Left renal pelvis (tissue), 4 donors: ENCODE measurements around the gene TBX21. TPM values are rescaled to one million over a fixed set of nuclear protein-coding genes. Genes with fewer than 3 reads are reported as not detected.
"Not testable (repeated sequence)": the region's sequence is repeated elsewhere in the genome, so short reads cannot be mapped to it uniquely, and the experiment has no call there.

Experiments
- DNase-seq, 4 donors: peaks; one replicate each; pipeline ENCODE4 v3.0.0-alpha.2; 2013; ENCODE audit warnings: low read depth in 4 of 4, low spot score in 3 of 4
- polyA plus RNA-seq, 4 donors: library from polyadenylated mRNA; unstranded; fragments of 120-200 nt; gene quantifications; one replicate each; pipeline ENCODE4 v1.2.1, GENCODE V29; 2013; ENCODE audit not compliant: insufficient read length in 4 of 4

The TBX21 gene
- polyA plus RNA-seq, 4 donors = 0.07 to 0.26 (median 0.15) TPM

DNA sequence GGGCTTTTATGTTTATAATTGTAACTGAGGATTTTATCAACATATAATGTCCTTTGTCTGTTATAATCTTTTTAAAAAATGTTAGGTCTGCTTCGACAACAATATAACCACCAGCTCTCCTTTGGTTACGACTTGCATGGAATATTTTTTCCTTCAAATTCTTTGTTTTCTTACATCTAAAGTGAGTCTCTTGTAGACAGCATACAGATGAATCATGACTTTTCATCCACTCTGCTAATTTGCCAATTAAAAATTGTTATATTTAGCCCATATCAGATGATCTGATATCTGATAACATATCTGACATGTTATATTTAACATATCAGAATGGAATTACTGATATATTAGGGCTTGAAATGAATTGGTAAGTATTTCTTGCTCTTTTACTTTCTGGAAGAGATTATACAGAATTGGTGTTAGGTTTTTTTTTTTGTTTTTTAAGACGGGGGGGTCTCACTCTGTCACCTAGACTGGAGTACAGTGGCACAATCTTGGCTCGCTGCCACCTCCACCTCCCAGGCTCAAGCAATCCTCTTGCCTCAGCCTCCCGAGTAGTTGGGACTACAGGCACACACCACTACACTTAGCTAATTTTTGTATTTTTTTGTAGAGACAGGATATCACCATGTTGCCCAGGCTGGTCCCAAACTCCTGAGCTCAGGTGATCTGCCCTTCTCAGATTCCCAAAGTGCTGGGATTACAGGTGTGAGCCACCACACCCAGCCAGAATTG, 27.5 kb downstream of the TBX21 start:
- DNase-seq = no peak

DNA sequence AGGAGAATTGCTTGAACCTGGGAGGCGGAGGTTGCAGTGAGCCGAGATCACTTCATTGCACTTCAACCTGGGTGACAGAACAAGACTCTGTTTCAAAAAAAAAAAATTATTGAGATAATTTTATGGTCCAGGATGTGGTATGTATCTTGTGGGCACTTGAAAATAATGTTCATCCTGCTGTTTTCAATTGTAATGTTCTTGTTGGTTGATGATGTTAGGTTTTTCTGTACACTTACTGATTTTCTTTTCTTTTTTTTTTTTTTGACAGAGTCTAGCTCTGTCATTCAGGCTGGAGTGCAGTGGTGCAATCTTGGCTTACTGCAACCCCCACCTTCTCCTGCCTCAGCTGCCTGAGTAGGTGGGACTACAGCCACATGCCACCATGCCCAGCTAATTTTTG, 29.7 kb downstream of the TBX21 start:
- no peak for DNase-seq

DNA sequence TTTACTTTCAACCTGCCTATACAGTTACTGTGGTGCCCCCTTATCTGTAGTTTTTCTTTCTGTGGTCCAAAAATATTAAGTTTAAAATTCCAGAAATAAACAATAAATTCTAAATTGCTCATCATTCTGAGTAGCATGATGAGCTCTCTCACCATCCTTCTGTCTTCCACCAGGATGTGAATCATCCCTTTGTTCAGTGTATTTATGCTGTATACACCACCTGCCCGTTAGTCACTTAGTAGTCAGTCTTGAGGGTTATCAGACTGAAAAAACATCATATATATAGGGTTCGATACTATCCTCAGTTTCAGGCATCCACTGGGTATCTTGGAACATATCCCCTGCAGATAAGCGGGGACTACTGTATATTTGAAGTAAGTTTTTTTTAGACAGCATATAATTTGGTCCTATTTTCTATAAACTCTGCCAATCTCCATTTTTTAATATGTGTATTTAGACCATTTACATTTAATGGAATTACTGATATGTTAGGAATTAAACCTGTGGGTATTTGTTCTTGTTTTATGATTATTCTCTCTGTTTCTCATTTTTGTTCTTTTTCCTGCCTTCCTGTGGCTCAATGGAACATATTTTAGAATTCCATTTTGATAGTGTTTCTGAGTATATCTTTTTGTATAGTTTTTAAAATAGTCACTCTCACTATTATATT, 31.0 kb downstream of the TBX21 start:
- no peak for DNase-seq

DNA sequence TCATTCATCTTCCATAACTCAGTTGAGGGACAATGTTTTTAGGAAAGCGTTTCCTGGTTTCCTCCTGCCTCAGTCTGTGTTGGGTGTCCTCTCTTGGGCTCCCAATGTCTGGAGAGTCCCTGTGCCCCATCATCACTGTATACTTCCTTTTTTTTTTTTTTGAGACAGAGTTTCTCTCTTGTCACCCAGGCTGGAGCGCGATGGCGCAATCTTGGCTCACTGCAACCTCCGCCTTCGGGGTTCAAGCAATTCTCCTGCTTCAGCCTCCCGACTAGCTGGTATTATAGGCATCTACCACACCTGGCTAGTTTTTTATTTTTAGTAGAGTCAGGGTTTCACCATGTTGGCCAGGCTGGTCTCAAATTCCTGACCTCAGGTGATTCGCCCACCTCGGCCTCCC, 40.6 kb downstream of the TBX21 start:
- DNase-seq = not testable (repeated sequence)

DNA sequence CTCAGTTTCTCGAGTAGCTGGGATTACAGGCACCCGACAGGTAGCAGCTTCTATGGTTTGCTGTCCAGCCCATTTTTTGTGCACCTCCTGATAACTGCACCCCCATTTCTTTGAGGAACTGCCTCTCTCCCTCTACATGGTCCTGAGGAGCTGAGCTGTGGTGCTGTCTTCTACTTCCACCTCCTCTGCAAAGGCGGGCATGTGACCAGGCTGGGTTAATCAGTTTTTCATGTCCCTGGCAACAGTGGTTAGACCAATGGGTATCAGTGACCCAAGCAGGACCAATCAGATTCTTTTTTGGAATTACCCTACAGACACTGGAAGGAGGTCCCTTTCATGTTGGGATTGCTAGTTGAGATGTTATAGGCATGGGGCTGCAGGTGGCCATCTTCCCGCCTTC, 41.3 kb downstream of the TBX21 start:
- no peak for DNase-seq

DNA sequence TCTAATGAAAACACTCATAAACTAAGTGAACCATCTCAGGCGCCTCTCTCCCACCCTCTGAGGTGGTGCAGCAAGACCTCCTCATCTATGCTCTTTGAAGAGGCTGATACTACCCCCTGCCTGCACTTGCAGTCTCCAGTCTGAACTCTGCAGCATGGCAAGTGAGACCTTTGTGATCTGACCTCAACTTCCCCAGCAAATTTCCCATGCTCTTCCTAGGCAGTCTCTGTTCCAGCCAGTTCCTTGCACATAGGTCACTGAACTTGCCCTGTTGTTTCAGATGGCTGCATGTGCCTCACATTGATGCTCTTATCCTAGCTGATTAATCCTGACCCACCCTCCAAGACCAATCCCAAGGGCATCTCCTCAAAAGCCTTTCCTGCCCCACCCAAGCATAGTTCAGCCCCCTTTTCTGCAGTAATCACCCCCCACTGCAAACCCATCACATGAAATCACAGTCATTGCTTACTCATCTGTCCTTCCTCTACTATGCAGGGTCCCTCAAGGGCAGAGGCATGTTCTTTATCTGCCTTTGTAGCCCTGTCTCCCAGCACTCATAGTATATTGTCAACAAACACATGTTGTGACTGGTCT, 42.0 kb downstream of the TBX21 start:
- no peak for DNase-seq

DNA sequence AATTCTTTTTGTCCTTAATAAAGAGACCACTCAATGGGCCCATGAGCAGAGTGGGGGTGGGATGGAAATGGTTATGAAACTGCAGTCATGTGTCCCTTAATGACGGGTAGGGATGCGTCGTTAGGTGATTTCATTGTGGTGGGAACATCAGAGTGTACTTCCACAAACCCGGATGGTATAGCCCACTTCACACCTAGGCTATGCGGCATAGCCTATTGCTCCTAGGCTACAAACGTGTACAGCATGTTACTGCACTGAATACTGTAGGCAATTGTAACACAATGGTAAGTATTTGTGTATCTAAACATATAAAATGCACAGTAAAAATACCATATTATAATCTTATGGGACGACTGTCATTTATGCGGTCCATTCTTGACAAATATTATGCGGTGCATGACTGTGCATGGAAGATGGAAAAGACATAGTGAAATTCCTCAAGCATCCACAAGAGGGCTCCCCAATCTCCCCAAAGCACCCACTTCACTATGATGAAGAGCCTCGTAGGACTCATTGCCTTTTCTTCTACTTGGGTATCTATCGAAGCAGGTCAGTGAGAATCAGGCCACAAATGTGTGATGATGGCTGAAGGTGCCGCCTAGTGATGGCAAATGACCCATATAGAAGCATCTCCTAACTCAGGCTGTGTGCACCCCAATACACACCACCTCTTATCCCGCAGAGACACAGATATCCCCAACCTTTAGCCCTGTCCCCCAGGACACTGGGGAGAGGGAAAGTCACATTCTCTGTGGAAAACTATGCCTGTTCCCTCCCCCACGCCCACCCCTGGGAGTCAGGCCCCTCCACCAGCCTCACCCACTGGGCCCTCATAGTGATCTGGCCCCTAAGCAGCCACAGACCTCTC, 43.5 kb downstream of the TBX21 start:
- no peak for DNase-seq

DNA sequence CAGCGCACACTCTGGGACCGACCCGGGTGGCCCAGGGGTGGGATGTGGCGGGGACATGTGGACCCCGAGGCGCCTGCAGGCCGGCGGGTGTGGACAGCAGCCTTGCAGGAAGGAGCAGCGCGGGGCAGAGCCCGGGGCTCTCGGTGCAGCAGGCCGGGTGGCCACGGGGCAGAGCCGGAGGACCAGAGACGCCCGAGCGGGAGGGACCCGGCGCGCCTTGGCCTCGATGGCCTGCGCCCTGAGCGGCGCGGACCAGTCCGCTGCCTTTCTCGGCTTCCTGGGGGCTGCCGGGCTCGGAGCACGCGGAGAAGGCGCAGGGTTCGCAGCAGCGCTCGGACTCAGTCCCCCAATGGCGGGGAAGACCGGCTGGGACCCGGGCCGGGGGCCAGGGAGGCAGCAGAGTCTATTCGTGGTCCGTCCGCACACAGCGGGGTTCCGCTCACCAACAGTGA, 45.2 kb downstream of the TBX21 start:
- DNase-seq = no peak

DNA sequence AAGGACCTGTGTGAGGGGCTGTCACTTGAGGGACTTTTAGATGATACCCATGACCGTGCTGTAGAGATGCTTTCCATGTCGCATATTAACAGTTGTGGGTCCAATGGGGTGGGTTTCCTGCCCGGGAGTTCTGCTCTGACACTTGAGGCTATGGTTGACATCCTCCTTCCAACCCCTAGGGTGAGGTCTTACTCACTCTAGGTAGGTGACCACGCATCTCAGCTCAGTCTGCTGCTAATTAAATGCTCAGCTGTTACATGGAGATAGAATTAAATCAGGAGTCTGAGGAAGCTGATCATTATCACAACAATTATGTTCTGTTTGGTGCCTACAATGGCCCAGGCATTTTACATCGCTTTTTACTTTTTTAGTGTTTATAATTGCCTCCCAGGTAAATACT, 48.4 kb downstream of the TBX21 start:
- no peak for DNase-seq

DNA sequence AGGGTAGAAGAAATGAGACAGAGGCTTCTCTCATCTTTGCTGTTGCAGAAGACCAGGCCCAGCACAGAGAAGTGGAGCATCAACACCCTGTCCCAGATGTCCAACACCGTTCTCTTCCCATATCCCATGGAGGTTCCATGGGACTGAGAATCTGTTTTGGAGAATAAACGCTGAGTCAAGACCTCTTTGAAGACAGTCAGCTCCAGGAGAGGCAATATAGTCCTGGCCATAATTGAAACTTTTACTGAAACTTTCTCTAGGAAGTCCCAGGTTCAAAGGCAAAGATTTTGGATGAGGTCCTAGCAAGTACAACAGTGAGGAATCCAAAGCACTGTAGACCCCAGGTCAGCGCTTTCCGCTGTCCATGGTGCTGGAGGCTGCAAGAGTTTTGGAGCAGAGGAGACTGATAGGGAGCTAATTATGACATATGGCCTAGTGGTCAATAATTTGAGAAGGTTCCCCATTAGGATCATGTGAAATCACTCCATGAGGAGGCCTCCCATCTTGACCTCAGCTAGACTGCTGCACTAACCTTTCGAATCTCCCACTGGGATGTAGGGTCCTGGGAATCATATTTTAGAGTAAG, 52.6 kb downstream of the TBX21 start:
- peak in 2 of 4 donors; percentile 30 to 36 for DNase-seq

DNA sequence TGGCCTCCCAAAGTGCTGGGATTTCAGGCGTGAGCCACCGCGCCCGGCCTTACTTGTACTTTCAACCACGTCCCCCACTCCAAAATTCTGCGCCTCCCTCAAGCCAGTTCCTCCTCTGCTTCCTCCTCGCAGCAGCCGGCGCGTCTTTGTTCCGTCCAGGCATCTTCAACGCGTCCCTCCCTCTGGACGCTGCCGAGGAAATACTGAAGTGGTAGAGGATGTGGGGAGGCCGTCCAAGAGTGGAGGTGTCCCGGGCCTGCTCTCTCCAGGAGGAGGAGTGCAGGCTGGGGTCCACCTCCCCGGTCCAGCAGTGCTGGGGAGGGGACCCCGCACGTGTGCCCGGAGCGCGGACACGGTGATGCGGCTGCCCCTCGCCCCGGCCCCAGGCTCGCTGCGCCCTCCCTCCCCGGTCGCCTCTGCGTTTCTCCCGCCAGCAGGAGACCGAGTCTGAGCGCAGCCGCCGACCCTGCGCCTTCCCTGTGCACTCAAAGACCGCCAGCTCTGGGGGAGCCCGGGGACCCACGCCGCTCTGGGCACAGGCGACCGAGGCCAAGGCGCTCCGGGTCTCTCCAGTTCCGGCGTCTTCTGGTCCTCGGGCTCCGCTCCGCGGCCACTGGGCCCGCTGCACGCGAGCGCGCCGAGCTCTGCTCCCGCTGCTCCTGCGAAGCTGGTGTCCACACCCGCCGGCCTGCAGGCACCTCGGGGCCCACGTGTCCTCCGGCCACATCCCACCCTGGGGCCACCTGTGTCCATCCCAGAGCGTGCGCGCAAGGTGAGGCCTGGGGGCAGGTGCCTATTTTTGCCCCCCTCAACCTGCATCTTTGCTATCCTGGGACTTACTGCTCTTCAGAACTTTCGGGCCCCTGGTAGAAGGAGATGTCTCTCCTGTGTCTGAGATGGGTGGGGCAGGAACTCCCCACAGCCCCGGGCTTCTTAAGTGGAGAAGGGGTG, 56.9 kb downstream of the TBX21 start:
- DNase-seq = peak in 1 of 4 donors; percentile 19

DNA sequence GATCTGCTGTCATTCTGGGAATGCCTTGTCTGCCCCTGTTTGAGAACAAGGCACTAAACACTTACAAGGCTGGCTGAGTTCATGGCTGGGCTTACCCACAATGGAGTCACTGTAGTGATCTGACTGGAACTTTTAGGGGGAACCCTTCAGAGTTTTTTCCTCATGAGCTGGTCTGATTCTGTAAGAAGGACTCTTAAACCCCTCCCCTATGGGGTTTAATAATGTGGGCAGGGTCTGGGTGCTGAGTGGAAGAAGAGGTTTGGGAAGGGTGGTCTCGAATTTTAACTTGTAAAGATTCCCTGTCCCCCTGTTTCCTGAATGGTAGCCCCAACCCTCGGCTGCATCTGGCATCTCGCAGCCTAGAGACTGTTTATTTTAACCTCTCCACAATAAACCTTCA, 58.0 kb downstream of the TBX21 start:
- DNase-seq = no peak

DNA sequence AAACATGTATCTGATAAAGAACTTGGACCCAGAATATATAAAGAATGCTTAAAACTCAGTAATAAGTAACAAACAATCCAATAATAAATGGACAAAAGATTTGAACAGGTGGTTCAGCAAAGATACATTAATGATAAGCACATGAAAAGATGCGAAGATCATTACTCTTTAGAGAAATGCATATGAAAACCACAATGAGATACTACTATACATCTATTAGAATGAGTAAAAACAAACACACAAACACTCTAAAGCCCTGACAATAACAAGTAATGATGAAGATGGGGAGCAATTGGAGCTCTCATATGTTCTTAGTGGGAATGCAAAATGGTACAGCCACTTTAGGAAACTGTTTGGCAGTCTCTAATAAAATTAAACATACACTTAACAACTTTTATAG, 59.4 kb downstream of the TBX21 start:
- DNase-seq = no peak

DNA sequence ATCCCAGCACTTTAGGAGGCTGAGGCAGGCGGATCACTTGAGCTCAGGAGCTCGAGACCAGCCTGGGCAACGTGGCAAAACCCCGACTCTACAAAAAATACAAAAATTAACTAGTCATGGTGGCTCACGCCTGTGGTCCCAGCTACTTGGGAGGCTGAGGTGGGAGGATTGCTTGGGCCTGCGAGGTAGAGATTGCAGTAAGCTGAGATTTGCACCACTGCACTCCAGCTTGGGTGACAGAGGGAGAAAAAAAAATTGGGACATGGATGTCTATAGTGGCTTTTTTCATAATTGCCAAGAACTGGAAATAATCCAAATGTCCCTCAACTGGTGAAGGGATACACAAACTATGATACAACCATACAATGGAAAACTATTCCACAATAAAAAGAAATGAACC, 59.9 kb downstream of the TBX21 start:
- no peak for DNase-seq

Other genes starting within 250 kb of the TBX21 start
- 100 to 1,000 TPM; 130 to 184 (median 160) TPM for gene NPEPPS, start 202.1 kb upstream of the TBX21 start, polyA plus RNA-seq
- 100 to 1,000 TPM; 177 to 273 (median 248) TPM for gene KPNB1, start 83.3 kb upstream of the TBX21 start, polyA plus RNA-seq
- gene TBKBP1, start 39.1 kb upstream of the TBX21 start, polyA plus RNA-seq = 10 to 100 TPM; 22.0 to 36.6 (median 25.9) TPM
- 10 to 100 TPM; 11.9 to 16.3 (median 12.3) TPM for gene OSBPL7, start 88.6 kb downstream of the TBX21 start, polyA plus RNA-seq
- gene MRPL10, start 98.3 kb downstream of the TBX21 start, polyA plus RNA-seq = 10 to 100 TPM; 36.6 to 56.8 (median 50.0) TPM
- gene LRRC46, start 98.4 kb downstream of the TBX21 start, polyA plus RNA-seq = 1 to 10 TPM in 3 of 4 donors, under 1 TPM in 1; 0.74 to 3.3 (median 2.6) TPM
- gene SCRN2, start 108.0 kb downstream of the TBX21 start, polyA plus RNA-seq = 10 to 100 TPM; 31.4 to 78.5 (median 39.5) TPM
- gene SP6, start 117.9 kb downstream of the TBX21 start, polyA plus RNA-seq = 1 to 10 TPM; 1.6 to 3.0 (median 2.5) TPM
- 10 to 100 TPM; 20.8 to 27.1 (median 23.4) TPM for gene SP2, start 163.0 kb downstream of the TBX21 start, polyA plus RNA-seq
- 10 to 100 TPM in 3 of 4 donors, 1 to 10 TPM in 1; 5.8 to 24.1 (median 20.6) TPM for gene PNPO, start 208.3 kb downstream of the TBX21 start, polyA plus RNA-seq
- gene PRR15L, start 224.6 kb downstream of the TBX21 start, polyA plus RNA-seq = 10 to 100 TPM in 3 of 4 donors, under 1 TPM in 1; 0.23 to 22.7 (median 18.2) TPM
- 100 to 1,000 TPM in 3 of 4 donors, 10 to 100 TPM in 1; 90.0 to 178 (median 147) TPM for gene CDK5RAP3, start 237.9 kb downstream of the TBX21 start, polyA plus RNA-seq